HS-27A (cell line): ENCODE data around the gene CORIN.
"Not testable (repeated sequence)": the region's sequence is repeated elsewhere in the genome, so short reads cannot be mapped to it uniquely, and the experiment has no call there.

ENCODE experiments used
- DNase-seq: peaks from one replicate; pipeline ENCODE4 v3.0.0-alpha.2; 2012; ENCODE audit warnings: low read depth, missing footprints

CORIN gene

DNA sequence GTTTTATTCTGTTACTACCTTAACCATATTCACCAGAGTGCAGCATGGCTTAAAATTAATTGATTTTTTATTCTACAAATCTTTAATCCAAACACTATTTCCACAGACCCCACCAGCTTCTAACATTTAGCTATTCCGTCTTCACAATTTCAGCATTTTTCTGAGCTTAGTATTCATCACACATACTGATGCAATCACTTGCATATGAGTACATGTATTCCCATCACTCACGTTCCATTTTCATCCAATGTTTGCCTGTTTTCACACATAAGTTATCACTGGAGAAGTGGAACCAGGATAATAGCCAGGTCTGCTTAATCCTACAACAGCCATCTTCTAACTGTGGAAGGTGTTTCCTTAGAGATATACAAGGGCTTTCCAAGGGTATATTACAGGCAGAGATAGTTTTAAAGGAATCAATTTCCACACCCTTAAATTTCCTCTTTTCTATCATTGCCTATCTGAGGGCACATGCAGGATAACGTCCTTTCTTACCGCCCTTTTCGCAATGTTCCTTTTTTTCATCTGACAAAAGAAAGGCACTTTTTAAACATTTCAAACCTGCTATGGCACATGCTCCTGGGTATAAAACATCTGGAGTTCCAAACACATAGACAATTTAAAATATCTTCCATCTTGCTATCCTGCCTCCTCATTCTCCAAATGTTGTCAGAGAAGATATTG lies 115.8 kb downstream of the CORIN start:
- no peak for DNase-seq

DNA sequence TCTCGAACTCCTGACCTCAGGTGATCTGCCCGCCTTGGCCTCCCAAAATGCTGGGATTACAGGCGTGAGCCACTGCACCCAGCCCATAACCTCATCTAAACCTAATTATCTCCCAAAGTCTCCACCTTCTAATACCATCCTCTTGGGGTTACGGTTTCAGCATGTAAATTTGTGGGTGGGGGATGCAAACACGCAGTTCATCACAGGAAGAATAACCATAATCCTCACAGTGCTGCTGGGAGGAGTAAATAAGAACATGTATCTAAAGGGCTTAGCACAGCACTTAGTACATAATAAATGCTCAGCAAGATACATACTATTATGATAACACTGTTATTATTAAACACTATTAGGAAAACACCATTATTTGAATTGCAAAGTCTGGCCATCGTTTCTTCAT lies 116.4 kb downstream of the CORIN start:
- no peak for DNase-seq

DNA sequence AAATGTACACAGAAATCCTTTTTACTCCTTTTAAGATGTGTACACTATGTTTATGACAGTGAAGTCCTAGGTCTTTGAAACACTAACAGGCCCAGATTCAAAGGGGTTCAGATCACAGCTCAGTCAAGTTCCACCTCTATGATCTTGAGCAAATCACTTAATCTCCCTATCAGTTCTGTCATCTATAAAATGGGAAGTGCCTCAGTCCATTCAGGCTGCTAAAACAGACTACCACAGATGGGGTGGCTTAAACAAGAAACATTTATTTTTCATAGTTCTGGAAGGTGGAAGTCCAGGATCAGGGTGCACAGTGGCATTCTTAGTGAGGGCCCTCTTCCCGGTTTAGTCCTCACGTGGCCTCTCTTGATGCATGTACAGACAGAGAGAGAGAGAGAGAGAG lies 117.1 kb downstream of the CORIN start:
- DNase-seq, result no peak

DNA sequence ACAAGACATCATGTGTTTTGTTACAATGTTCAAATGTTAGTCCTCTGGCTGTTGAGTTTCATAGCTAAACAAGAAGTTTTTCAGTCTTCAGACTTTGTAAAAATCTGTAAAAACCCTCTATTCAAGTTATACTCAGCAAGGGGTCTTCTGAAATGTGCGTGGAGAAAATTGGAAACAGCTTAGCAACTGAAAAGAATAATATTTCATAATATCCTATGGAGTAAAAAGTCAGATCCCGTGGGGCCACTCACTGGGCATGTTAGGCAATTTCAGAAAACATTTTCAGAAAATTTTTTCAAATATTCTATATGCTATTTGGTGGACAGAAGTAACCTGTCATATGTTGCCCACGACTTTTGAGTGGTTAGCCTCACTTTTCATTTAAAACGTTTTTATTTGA lies 118.3 kb downstream of the CORIN start:
- no peak for DNase-seq

DNA sequence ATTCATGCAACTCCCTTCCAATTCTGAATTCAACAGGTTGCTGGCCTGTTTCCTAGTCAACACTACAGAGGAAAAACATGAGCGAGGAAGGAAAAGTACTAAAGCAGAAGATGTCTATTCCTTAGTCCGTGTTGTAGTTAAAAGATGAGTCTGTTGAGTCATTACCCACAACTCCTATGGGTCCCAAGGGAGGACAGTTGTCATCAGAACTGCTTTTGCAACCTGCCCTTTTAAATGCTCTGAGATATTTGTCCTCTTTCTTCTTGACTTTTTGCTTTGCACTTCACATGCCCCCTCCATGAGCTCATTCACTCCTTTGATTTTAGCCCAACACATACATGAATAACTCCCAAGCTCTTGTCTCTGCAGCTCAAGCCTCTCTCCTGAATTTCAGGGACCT lies 119.2 kb downstream of the CORIN start:
- DNase-seq, result no peak

DNA sequence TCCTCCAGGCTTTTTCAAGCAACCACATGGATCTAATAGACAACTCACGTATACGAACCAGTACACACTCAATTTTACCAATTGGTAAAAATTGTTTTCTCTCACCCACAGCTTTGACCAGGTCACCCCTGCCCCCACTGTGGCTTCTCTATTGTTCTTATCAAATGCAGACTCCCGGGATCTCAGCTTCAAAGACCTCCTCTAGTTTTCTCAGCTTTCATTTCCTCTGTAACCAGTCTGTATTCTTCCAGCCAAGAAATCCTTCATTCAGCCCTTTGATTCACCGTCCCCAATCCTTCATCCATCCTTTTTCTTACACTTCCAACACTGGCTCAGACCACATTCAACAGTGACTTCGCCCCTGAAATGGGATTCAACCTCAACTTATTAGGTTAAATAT lies 120.7 kb downstream of the CORIN start:
- DNase-seq, result no peak

DNA sequence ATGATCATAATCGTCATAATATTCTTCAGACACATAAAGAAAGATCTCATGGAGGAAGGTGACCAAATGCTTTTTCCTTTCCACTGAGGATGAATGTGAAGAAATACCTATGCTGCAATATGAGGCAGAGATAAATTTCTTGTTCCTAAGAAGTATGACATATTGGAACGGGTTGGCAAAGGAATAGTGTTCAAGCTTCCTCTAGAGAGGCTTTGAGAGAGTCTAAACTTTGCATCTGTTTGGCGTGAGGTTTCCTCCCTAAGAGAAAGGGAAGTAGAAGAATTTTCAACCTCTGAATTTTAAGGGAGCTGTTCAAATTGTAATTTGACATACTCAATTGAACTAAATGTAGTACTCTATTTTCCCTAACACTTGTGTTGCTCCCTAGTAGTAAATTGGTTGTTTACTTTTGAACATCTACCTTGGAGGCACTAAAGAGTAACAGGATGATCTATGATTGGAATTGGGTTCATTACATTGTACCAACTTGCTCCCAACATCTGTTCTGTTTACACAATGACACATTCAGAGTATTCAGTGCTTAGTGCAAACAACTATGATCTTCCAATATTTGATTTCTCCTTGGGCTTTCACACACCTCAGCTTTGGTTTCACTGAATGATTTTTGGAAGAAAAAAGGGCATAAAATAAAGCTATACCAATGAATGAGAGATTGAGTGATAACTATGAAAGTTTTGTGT lies 122.0 kb downstream of the CORIN start:
- no peak for DNase-seq

DNA sequence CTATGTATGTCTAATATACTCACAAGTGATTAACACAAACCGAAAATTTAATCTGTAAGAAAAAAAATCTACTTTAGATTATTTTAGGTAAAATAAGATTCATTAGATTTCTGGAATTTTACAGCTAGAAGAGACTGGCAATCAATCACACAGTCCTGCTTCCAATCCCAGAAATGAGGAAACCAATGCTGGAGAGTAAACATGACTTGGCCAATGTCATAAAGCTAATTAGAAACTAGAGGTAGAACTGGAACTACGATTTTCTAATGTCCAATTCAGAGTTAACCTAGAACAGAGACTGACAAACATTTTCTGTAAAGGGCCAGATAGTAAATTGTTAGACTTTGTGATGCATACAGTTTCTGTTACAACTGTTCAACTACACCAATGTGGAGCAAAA lies 123.6 kb downstream of the CORIN start:
- no peak for DNase-seq

DNA sequence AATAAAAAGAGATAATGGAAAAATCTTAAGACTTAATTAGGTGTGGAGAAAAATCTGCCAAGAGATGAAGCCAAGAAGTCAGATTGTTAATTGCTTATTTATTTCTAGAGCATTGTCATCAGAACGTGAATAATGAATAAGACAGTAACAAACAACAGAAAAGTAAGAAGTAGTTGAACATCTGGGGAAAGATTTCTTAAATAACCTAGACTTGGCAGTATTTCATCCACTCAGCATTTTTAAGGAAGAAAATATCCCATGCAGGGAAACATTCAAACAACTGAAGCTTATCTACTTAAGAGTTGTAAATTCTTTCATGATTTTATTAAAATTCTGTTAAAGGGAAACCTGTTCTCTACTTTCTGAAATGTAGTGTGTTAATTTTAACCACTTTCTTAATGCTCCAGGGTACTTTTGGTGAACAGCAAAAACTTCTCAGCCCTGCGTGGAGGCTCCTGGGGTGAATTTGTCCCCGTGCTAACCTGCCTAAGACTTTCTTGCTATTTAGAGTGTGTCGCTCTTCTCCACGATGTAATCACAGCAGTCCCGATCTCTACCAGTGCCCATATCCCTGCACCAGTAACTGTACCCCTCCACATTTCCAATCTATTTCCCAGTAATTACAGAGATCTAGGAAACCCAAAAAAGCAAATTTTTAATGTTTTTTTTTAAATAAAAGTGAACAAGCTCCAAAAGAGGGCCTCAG lies 124.6 kb downstream of the CORIN start:
- DNase-seq, result no peak

DNA sequence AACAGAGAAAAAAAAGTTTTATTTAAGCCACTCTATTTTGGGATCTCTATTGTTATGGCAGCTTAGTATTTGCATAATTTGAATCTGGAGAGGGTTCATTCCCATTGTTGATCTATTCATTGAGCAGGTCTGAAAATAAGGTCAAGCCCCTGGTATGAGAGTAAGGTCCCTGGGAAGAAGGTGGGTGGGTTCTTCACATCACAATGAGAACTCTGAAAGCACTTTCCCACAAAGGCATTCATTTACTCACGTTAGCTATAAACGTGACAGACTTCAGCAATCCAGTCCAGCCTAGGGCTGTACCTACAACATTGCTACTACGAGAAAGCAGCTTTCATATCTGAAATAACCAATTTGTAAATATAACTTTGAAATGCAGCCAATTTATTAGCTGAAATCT lies 126.2 kb downstream of the CORIN start:
- no peak for DNase-seq

DNA sequence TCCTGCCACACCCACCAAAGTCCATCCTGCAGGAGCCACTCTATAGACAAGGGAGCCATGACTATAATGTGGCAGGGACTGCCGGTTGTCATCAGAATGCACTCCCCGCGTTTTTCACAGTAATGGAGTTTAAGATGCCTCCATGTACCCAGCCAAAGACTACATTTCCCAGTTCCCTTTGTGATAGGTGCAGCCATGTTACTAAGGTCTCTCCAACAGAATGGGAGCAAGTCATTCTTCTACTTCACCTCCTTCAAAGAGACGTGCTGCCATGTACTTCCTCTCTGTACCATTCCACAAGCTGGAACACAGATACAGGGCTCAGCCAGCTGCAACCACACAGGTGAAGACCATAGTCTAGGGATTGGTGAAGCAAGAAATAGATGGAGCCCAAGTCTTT lies 126.7 kb downstream of the CORIN start:
- DNase-seq, result no peak

DNA sequence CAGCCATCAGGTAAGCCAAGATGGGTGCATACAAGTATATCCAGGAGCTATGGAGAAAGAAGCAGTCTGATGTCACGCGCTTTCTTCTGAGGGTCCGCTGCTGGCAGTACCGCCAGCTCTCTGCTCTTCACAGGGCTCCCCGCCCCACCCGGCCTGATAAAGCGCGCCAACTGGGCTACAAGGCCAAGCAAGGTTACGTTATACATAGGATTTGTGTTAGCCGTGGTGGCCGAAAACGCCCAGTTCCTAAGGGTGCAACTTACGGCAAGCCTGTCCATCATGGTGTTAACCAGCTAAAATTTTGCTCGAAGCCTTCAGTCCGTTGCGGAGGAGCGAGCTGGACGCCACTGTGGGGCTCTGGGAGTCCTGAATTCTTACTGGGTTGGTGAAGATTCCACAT lies 131.5 kb downstream of the CORIN start:
- not testable (repeated sequence) for DNase-seq

DNA sequence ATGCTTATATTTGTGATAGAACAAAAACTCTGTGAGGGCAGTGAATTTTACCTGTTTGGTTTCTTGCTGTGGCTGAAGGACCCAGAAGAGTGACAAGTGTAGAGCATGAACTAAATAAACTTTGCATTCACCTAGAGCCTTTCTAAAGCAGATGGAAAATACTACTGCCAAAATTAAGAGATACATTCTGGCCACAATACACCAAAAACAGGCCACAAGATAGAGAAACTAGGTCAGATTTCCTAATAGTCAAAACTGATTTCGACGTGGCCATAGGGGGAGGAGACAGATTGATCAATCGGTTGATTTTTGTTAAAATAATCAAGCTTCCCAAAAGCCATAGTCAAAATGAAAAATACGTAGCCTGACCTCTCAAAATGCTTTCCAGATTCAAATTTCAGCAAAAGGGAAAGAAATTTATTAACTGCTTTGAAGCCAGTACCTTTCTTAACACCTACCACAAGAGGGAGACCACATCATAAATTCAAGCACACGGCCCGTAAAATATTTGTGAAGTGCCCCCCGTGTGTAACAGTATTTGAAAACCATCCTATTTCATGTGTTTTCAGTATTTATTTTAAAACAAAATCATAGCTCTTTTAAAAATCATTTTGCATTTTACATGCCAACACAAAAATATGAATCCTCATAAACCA lies 132.4 kb downstream of the CORIN start:
- DNase-seq, result no peak

DNA sequence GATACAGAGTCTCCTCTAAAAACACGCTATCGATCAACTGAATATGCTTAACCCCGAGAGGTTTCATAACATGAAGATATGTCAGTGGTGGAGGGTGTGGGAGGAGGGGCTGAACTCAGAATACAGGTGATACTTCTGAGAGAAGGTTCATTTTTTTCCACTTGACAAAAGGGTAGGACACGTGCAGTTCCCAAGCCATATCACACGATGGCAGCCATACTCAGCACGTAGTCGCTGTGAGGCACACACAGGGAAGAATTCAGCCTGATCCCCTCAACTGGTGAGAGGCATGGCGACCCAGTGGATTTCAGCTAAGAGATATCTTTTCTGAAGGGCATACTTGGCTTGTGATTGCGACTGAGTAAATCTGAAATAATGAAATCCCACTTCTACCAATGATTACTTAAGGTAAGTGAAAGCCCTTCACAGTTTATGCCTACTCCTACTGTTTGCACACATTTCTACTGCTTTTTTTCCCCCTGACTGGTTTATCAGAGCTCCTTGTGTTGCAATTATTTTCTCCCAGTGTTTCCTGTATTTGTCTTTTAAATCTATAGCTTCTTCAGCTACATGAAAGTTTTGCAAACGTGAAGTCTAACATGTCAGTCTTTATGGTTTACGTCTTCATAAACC lies 133.1 kb downstream of the CORIN start:
- DNase-seq, result peak; percentile 9

DNA sequence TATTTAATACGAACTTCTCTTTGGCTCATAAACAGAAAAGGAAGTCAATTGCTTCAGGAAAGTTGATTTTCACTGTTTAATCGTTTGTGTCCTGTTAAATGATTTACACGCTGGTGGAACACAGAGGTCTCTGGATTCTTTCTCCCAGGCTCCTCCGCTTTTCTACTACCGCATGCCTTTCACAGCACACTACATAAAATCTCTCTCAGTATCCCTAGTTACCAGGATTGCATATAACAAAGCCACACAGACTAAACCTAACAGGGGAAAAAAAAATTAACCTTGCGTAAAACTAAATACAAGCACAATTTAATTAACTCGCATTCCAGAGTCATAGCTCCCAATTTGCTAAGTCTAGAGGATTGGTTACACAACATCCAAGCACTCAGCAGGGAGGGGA lies 133.9 kb downstream of the CORIN start:
- no peak for DNase-seq

DNA sequence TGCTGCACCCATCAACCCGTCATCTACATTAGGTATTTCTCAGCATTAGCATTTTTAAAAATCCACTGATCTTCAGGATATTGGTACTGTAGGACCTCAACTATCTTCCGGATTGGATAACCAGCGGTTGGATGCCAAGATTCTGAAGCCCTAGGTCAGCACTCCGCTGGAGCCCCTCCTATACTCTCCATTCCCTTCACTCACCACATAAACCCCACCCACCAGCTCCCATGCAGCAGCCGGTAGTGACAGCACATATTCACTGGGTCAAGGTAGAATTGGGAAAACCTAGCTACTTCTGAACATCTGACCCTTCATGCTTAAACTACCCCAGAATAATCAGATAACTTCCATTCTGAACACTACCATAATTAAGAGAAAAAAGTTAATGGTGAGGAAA lies 134.9 kb downstream of the CORIN start:
- no peak for DNase-seq

DNA sequence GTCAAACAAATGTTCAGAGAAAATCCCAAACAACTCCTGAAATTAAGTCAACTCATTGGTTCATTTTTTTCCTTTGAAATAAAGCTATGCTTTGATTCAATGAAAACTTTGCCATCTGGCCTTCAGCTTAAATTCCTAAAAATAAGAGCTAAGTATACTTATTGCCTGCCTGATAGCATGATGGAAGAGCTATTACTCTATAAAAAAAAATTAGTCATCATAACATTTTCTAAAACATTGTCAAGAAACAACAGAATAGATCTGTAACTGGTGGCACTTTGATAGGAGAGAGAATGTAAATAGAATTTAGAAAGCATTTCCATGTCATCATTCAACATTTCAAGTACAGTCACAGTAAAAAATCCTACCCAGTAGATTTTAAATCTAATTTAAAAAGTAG lies 136.6 kb downstream of the CORIN start:
- no peak for DNase-seq

DNA sequence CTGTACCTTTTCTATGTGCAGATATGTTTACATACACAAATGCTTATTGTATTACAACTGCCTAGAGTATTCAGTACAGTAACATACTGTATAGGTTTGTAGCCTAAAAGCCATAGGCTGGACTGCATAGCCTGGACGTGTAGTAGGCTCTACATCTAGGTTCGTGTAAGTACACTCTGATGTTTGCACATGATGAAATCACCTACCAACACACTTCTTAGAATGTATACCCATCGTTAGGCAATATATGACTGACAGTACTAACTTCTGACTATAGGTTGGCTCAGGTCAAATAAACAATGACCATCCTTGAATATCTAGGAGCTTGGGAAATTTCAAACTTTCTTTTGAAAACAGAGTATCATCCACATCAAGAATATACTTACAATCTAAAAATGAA lies 139.0 kb downstream of the CORIN start:
- no peak for DNase-seq

DNA sequence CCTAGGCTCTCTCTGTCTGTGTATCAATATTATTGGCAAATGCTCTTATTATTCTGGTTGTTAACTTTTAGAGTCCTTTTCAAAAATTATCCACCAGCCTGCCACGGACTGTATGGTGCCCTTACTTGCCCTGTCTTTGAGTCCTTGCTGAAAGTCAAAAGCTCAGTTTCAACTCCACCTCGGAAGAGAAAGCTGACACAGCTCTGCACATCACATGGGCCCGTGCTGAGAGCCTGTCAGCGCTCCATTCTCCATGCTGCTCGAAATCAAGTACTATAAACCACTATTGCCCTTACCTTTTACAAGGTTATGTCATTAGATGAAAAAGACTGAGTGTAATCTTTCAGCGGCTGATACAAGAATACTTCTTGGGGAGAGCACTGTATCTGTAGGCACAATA lies 141.0 kb downstream of the CORIN start:
- no peak for DNase-seq

DNA sequence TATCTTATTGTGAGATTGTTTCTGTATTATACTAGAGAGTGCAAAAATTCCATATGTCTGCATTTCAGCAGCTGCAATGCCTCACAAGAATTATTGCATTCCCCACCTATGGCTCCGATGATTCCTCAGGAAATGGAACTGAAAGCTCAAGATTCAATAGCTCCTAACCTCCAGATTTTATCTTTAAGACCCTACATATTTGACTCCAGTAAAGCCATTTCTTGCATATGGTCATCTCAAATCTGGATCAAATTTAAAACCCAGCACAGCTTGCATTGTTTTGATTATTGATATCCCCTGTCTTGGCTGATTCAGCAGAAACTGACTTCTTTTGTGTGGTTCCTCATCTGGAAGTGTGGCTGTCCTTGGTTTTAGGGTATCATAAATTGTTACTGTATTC lies 142.6 kb downstream of the CORIN start:
- DNase-seq, result no peak

DNA sequence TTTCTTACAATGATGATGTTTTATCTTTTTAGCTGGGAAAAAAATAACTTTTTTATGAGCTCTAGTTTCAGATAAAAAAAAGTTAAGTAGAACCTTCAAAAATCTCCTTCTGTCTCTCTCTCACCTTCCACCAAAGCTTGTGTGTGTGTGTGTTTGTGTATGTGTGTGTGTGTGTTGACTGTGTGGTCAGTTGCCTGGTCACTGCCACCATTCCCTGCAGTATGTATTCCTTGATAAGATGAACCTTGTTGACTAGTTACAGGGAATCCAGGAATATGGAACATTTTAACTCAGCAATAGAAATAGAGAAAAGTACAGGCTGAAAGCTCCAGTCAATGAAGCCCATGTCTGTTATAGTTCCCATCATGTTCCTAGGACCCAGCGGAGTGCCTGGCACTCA lies 143.5 kb downstream of the CORIN start:
- no peak for DNase-seq

DNA sequence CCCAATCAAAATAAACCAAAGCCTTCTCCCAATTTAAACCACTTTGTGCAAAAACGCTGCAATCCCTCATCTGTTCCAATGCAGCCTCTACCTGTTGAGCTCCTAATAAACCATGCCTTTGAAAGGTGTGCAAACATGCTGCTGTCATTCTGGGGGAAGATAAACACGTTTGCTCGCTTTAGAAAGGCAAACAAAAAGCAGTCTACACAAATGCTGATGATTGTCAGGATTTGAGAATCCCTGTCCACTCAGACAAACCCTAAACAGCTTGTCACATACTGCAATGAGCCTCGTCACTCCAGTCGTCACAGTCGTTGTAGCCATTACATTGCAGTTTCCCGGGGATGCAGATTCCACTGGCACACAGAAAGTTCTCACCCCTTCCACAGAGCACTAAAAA lies 145.2 kb downstream of the CORIN start:
- no peak for DNase-seq
